ENCODE results near the gene PDE7B. TPM values are rescaled to one million over a fixed set of nuclear protein-coding genes. Genes with fewer than 3 reads are reported as not detected.

The PDE7B gene
- total and polyA plus RNA-seq, 2 of the 8 experiments (the other 6 are each of a cell fraction or from before 2014, with no cell fraction given) = not detected

GRCh38 chr6:136085370-136086115 lies 234.0 kb downstream of the PDE7B start:
- Histone ChIP-seq H3K18ac (ENCODE audit: extremely low read depth, low read length) (no peak overlapping the region), H3K79me2 (ENCODE audit: control insufficient read depth in 1 of 2, insufficient read depth in 2 of 2, low read length in 2 of 2) (no peaks in the 10 kb centered on the region), H3K9ac (replicated peaks in 1 of 4; ENCODE audit: extremely low read depth in 1 of 4, low read depth in 3 of 4, low read length in 3 of 4) (no peak overlapping the region), H3K79me1 (ENCODE audit: low read depth, low read length) (no peaks in the 10 kb centered on the region), H4K91ac (replicated peaks; ENCODE audit: insufficient read length, low read length) (no peak overlapping the region), H3K23me2 (ENCODE audit: low read depth, low read length) (no peaks in the 10 kb centered on the region), H3K9me3 (ENCODE audit: insufficient read depth in 2 of 2, low read depth in 1 of 2, low read length in 1 of 2) (no peaks in the 10 kb centered on the region), H3K14ac (ENCODE audit: insufficient read length) (no peak overlapping the region), H2AFZ (ENCODE audit: low read length) (no peak overlapping the region), H3K23ac (ENCODE audit: insufficient read length) (no peak overlapping the region), H4K5ac (ENCODE audit: insufficient read length, low read depth, low read length) (no peak overlapping the region), H2BK120ac (replicated peaks; ENCODE audit: low read depth, low read length) (no peak overlapping the region), H4K8ac (ENCODE audit: extremely low read depth, insufficient read depth, low read length) (no peak overlapping the region), H3K4me3 (ENCODE audit: extremely low read depth in 1 of 4, insufficient read depth in 2 of 4, low read depth in 3 of 4, low read length in 4 of 4) (no peak overlapping the region), H2BK12ac (ENCODE audit: low read depth, low read length) (no peak overlapping the region), H2BK20ac (ENCODE audit: low read length) (no peak overlapping the region), H2AK5ac (ENCODE audit: low read depth, low read length) (no peak overlapping the region), H3K36me3 (ENCODE audit: control insufficient read depth in 2 of 4, insufficient read depth in 4 of 4, low read length in 3 of 4) (no peaks in the 10 kb centered on the region), H3K4ac (replicated peaks; ENCODE audit: insufficient read length, low read depth, low read length) (no peak overlapping the region), H3K4me2 (ENCODE audit: insufficient read depth in 1 of 2, low read depth in 2 of 2, low read length in 2 of 2) (no peak overlapping the region), H3K27ac (ENCODE audit: low read depth, low read length) (no peak overlapping the region), H3K4me1 (replicated peaks in 1 of 4; ENCODE audit: control insufficient read depth in 3 of 4, insufficient read depth in 4 of 4, low read length in 3 of 4) (no peaks in the 10 kb centered on the region), H4K20me1 (replicated peaks in 1 of 2; ENCODE audit: control insufficient read depth in 1 of 2, insufficient read depth in 2 of 2, low read length in 2 of 2) (peaks cover 0 to 2% of the 10 kb centered on the region in 2 experiments), H2BK5ac (ENCODE audit: low read depth, low read length) (no peak overlapping the region), H2BK15ac (ENCODE audit: low read length) (no peak overlapping the region), H3K56ac (replicated peaks; ENCODE audit: insufficient read length, low read depth, low read length) (no peak overlapping the region), H3K27me3 (replicated peaks in 1 of 4; ENCODE audit: control insufficient read depth in 3 of 4, extremely low read depth in 1 of 4, insufficient read depth in 3 of 4, low read length in 3 of 4) (no peaks in the 10 kb centered on the region)
- FAIRE-seq = no peak
- TF ChIP-seq NRF1 (IDR thresholded peaks at IDR 0.05; ENCODE audit: low read depth, low read length) (no peak), EGR1 (IDR thresholded peaks at IDR 0.05; ENCODE audit: borderline replicate concordance, low read depth, low read length) (no peak), USF2 (IDR thresholded peaks at IDR 0.05; ENCODE audit: low read length) (no peak), EZH2 (IDR thresholded peaks at IDR 0.05; ENCODE audit: low read depth, low read length, severe bottlenecking) (no peak)
- ChIA-PET POLR2A (ENCODE audit: partially characterized antibody) (no interaction called here), CTCF (ENCODE audit: partially characterized antibody) (interaction anchor here (0.8 to 1.5 kb wide), 3 partner anchors 7 to 141 kb away, joined by 3 to 9 read pairs (median 3); no protein-coding TSS in a partner anchor)
- no peak for DNase-seq (ENCODE audit: low read depth in 1 of 2, low spot score in 2 of 2)
- 91% methylated on average over 6 of the region's 6 CpGs; no CpG with 5 or more reads in 1 of the 2 experiments for WGBS, 2 experiments (ENCODE audit: extremely low coverage in 1 of 2, insufficient coverage in 1 of 2, insufficient read length in 1 of 2, insufficient replicate concordance in 2 of 2, low coverage in 1 of 2, low lambda C conversion rate in 2 of 2, missing lambda C conversion rate in 1 of 2)

Measured in H1 (cell line).